A549 treated with GW870086 at 1 μM for 4 hours (cell line): ENCODE measurements around the gene ENOX1. TPM values are rescaled to one million over a fixed set of nuclear protein-coding genes. Genes with fewer than 3 reads are reported as not detected.

Experiments used
- total RNA-seq: library from RNA; stranded (reverse); fragments of 200-300 nt; extraction: Qiagen RNA extraction; gene quantifications from 5 replicates; pipeline ENCODE4 v1.2.3, GENCODE V29; 2022; ENCODE audit warnings: low read depth

Gene ENOX1
- 1.6 to 2.1 TPM (median 1.8 TPM) in 5 replicates for total RNA-seq

DNA sequence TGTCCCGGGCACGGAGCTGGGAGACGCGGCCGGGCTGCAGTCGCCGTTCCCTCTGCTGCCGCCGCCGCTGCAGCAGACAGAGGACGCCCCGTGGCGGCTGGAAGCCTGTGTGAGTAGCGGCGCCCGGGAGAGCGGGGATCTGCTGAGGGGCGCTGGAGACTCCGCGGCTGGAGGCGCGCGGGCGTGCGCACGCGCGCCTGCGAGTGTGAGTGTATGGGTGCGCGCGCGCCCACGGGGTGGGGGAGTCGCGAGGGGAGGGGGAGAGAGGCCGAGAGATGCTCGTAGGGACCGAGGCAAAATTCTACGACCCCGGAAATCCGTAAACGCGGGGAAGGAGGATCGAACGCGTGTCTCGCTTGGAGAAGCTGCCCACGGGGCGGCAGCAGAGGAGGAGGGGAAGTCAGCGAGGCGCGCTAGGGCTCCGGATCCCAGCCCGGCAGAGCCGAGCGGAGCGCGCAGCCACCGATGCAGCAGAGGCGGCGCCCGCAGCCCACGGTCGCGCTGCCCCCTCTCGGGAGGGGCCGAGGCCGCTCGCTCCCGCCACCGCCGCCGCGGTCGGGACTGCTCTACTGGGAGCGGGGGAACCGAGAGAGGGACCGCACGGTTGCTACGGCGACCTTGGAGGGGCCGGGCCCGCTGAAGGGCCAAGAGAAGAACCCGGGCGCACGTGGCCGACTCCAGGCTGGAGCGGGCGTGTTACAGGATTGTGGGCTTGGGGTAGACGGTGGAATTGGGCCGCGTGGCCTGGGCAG is at the start of gene ENOX1:
Gene ENOX1 (minus strand): TSS at position 207 of the 752 bp plus-strand sequence.

Other genes starting within 250 kb of the ENOX1 start
- 1.4 to 3.5 TPM (median 3.0 TPM) in 5 replicates for gene CCDC122, start 92.8 kb upstream of the ENOX1 start, total RNA-seq
- 3.1 to 4.2 TPM (median 3.6 TPM) in 5 replicates for gene LACC1, start 92.9 kb upstream of the ENOX1 start, total RNA-seq